OCI-LY1 (cell line): Measurements from ENCODE around the gene ATP11B.

Source experiments
- H2AFZ ChIP-seq: fragments of 200-600 bp; sonication (generic), shearing (Covaris generic); 2 replicates; pipeline ENCODE4 v1.6.0; 2014; ENCODE audit warnings: antibody characterized with exemption, mild to moderate bottlenecking, low read length
- H3F3A ChIP-seq: fragments of 200-600 bp; sonication (generic), shearing (Covaris generic); 2 replicates; pipeline ENCODE4 v1.6.0; 2014; ENCODE audit warnings: mild to moderate bottlenecking, antibody characterized with exemption, low read length, moderate library complexity; ENCODE audit not compliant: insufficient read depth
- H3K27ac ChIP-seq: fragments of 200-600 bp; sonication (generic); 2 replicates; pipeline ENCODE4 v1.5.1; 2014; ENCODE audit warnings: low read length, mixed run types, mild to moderate bottlenecking, low read depth; ENCODE audit not compliant: poor library complexity, severe bottlenecking
- H3K27me3 ChIP-seq: fragments of 200-600 bp; sonication (generic); 2 replicates; pipeline ENCODE4 v1.6.0; 2014; ENCODE audit warnings: antibody characterized with exemption, mild to moderate bottlenecking, low read length, moderate library complexity; ENCODE audit not compliant: insufficient read depth
- H3K36me3 ChIP-seq: fragments of 200-600 bp; sonication (generic); 2 replicates; pipeline ENCODE4 v1.6.1; 2014; ENCODE audit warnings: mild to moderate bottlenecking, antibody characterized with exemption, low read length, moderate library complexity, mixed read lengths; ENCODE audit not compliant: insufficient read depth
- H3K4me1 ChIP-seq: fragments of 200-600 bp; sonication (generic); 2 replicates; pipeline ENCODE4 v1.5.1; 2014; ENCODE audit warnings: mild to moderate bottlenecking, low read length, moderate library complexity; ENCODE audit not compliant: insufficient read depth, severe bottlenecking
- H3K4me2 ChIP-seq: fragments of 200-600 bp; sonication (generic), shearing (Covaris generic); 2 replicates; pipeline ENCODE4 v1.6.1; 2014; ENCODE audit warnings: low read length
- H3K4me3 ChIP-seq: fragments of 200-600 bp; sonication (generic); 2 replicates; pipeline ENCODE4 v1.5.1; 2014; ENCODE audit warnings: low read length, low read depth, mild to moderate bottlenecking, mixed read lengths; ENCODE audit not compliant: poor library complexity, severe bottlenecking
- H3K79me2 ChIP-seq: fragments of 200-600 bp; shearing (Covaris generic); 2 replicates; pipeline ENCODE4 v1.6.1; 2016; ENCODE audit warnings: mixed run types, low read length, mixed read lengths; ENCODE audit not compliant: insufficient read depth
- H3K9ac ChIP-seq: fragments of 200-600 bp; sonication (generic), shearing (Covaris generic); 2 replicates; pipeline ENCODE4 v1.6.1; 2014; ENCODE audit warnings: mild to moderate bottlenecking, low read length, mixed read lengths
- H3K9me2 ChIP-seq: fragments of 200-600 bp; sonication (generic), shearing (Covaris generic); 2 replicates; pipeline ENCODE4 v1.6.1; 2014; ENCODE audit warnings: low read depth, mild to moderate bottlenecking, low read length, mixed read lengths
- H3K9me3 ChIP-seq: fragments of 200-600 bp; shearing (Covaris generic); 2 replicates; pipeline ENCODE4 v1.6.1; 2014; ENCODE audit warnings: low read length, mixed read lengths
- H4K20me1 ChIP-seq: fragments of 200-600 bp; sonication (generic), shearing (Covaris generic); 2 replicates; pipeline ENCODE4 v1.6.0; 2016; ENCODE audit warnings: mild to moderate bottlenecking, low read length; ENCODE audit not compliant: insufficient read depth
- EZH2 ChIP-seq: fragments of 200-600 bp; sonication (generic), shearing (Covaris generic); IDR thresholded peaks from 2 replicates; pipeline ENCODE4 v1.8.0; 2017; ENCODE audit warnings: borderline replicate concordance, mixed run types, mild to moderate bottlenecking, antibody characterized with exemption, low read length, moderate library complexity, mixed read lengths
- TF ChIP-seq, protein P1 (sequence below): fragments of 200-600 bp; sonication (generic), shearing (Covaris generic); IDR thresholded peaks from 2 replicates; pipeline ENCODE4 v1.5.1; 2017; ENCODE audit warnings: mild to moderate bottlenecking, antibody characterized with exemption, low read length, moderate library complexity, mixed read lengths

Gene ATP11B

DNA sequence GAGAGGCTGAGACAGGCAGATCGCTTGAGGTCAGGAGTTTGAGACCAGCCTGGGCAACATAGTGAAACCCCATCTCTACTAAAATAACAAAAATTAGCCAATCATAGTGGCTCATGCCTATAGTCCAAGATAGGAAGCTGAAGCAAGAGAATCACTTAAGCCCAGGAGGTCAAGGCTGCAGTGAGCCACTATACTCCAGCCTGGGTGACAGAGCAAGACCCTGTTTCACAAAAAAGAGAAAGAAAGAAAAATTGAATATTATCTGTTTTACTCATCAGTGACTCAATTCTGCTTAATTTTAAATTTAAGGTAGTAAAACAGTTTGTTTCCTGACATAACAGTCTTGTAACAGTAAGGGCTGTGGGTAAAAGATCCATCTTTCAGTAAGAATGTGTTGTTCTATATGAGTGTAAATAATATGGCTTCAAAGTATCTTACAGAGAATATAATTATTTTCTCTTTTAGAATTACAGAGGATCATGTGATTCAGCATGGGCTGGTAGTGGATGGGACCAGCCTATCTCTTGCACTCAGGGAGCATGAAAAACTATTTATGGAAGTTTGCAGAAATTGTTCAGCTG lies 85.8 kb downstream of the ATP11B start:
- 0 out of 2 replicates have a peak, but pooled peaks cover 5% of the 10 kb centered on the region for H3F3A ChIP-seq
- TF ChIP-seq, protein P1, sequence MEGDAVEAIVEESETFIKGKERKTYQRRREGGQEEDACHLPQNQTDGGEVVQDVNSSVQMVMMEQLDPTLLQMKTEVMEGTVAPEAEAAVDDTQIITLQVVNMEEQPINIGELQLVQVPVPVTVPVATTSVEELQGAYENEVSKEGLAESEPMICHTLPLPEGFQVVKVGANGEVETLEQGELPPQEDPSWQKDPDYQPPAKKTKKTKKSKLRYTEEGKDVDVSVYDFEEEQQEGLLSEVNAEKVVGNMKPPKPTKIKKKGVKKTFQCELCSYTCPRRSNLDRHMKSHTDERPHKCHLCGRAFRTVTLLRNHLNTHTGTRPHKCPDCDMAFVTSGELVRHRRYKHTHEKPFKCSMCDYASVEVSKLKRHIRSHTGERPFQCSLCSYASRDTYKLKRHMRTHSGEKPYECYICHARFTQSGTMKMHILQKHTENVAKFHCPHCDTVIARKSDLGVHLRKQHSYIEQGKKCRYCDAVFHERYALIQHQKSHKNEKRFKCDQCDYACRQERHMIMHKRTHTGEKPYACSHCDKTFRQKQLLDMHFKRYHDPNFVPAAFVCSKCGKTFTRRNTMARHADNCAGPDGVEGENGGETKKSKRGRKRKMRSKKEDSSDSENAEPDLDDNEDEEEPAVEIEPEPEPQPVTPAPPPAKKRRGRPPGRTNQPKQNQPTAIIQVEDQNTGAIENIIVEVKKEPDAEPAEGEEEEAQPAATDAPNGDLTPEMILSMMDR, result no peak
- no peak for TF ChIP-seq EZH2
- no peaks in the 10 kb centered on the region for H3K9me3 ChIP-seq
- H3K4me2 ChIP-seq, result no peak overlapping the region
- H3K4me3 ChIP-seq, result no peak overlapping the region
- H3K9me2 ChIP-seq, result no peaks in the 10 kb centered on the region
- H3K27me3 ChIP-seq, result no peaks in the 10 kb centered on the region
- no peak overlapping the region for H3K27ac ChIP-seq
- H3K9ac ChIP-seq, result no peak overlapping the region
- peaks cover 73% of the 10 kb centered on the region for H3K36me3 ChIP-seq
- no peaks in the 10 kb centered on the region for H3K79me2 ChIP-seq
- H3K4me1 ChIP-seq, result no peaks in the 10 kb centered on the region
- H4K20me1 ChIP-seq, result no peaks in the 10 kb centered on the region
- H2AFZ ChIP-seq, result no peak overlapping the region

DNA sequence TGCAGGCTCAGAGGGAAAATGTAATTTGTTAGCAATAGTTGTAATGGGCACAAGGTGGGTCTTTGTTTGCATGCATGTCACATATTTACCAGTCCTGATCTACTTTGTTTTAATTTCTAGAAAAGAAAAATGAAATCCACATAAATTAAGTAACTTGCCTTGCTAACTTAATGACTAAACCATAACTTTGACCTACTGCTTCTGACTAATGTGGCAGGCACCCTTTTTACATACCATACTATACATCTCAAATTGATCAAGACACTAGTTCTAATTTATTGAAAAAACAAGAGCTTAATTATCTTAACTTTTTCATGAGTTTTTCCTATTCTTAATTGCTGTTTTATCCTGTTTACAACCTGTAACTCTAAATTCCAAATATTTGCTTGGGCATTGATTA lies 93.2 kb downstream of the ATP11B start:
- H2AFZ ChIP-seq, result no peak overlapping the region
- H3K4me3 ChIP-seq, result no peak overlapping the region
- H3K36me3 ChIP-seq, result peaks cover 70% of the 10 kb centered on the region
- no peaks in the 10 kb centered on the region for H3K9me3 ChIP-seq
- no peaks in the 10 kb centered on the region for H4K20me1 ChIP-seq
- H3K79me2 ChIP-seq, result no peaks in the 10 kb centered on the region
- 0 out of 2 replicates have a peak, but pooled peaks cover 5% of the 10 kb centered on the region for H3F3A ChIP-seq
- no peak overlapping the region for H3K4me2 ChIP-seq
- H3K9ac ChIP-seq, result no peak overlapping the region
- H3K4me1 ChIP-seq, result no peaks in the 10 kb centered on the region
- no peaks in the 10 kb centered on the region for H3K9me2 ChIP-seq
- TF ChIP-seq, protein P1, result no peak
- no peak for TF ChIP-seq EZH2
- no peak overlapping the region for H3K27ac ChIP-seq
- H3K27me3 ChIP-seq, result no peaks in the 10 kb centered on the region

DNA sequence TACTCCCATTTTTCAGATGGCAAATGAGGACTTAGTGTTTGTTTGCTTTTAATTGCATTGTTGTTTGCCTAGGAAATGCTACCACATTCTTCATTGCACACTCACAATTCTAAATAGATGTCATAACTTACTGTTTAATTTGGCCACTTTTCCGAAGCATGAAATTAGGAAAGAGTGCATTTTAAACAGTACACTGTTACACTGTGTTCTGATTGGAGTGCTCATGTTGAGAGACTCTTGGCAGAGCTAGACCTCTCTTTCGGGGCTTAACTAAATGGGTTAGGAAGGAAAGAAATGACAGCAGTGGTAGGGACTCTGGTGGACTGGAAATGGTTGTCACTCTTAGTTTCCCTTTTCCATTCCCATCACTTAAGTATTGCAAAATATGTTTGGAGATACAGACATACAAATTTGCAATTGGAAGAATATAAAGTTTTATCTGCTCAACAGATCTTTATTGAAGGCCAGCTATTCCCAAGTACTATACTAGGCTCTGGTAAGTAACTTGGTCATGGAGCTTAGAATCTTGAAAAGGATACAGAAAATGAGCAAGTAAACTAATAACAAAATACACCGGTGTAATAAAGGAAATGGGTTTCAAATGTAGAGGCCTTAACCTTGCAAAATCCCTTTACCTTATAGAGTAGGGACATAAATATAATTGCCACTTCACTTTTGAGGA lies 96.8 kb downstream of the ATP11B start:
- H3K79me2 ChIP-seq, result no peaks in the 10 kb centered on the region
- H3K9me2 ChIP-seq, result no peaks in the 10 kb centered on the region
- H2AFZ ChIP-seq, result no peak overlapping the region
- no peaks in the 10 kb centered on the region for H4K20me1 ChIP-seq
- H3F3A ChIP-seq, result no peaks in the 10 kb centered on the region
- H3K4me3 ChIP-seq, result no peak overlapping the region
- H3K36me3 ChIP-seq, result peaks cover 64% of the 10 kb centered on the region
- H3K27me3 ChIP-seq, result no peaks in the 10 kb centered on the region
- H3K9me3 ChIP-seq, result no peaks in the 10 kb centered on the region
- H3K9ac ChIP-seq, result no peak overlapping the region
- no peak overlapping the region for H3K4me2 ChIP-seq
- H3K27ac ChIP-seq, result no peak overlapping the region
- no peaks in the 10 kb centered on the region for H3K4me1 ChIP-seq
- TF ChIP-seq, protein P1, result no peak
- no peak for TF ChIP-seq EZH2
